CD14-positive monocyte (primary cell): ENCODE measurements around the gene TNIP2. TPM values are rescaled to one million over a fixed set of nuclear protein-coding genes. Genes with fewer than 3 reads are reported as not detected.

ENCODE experiments used
- DNase-seq, 3 donors: peaks; one replicate each; pipeline ENCODE4 v3.0.0-alpha.2; 2011 to 2022
- H2AFZ ChIP-seq: 2 replicates; pipeline ENCODE4 v1.6.0; 2012; ENCODE audit warnings: mild to moderate bottlenecking, low read depth, low read length, inconsistent platforms; ENCODE audit not compliant: insufficient read depth, poor library complexity, severe bottlenecking
- H3K27ac ChIP-seq, 2 donors: 1 replicate in 1 of 2; 2 replicates in 1 of 2; pipeline ENCODE4 v1.5.1; 2012 to 2013; ENCODE audit warnings: low read length in 2 of 2, control low read depth in 1 of 2, inconsistent platforms in 1 of 2, low read depth in 1 of 2, mild to moderate bottlenecking in 1 of 2
- H3K27me3 ChIP-seq, 2 donors: one replicate each; pipeline versions ENCODE4 v1.6.0 to v1.6.1; 2011 to 2013; ENCODE audit warnings: low read length in 2 of 2; ENCODE audit not compliant: control insufficient read depth in 2 of 2, insufficient read depth in 2 of 2
- H3K36me3 ChIP-seq, 2 donors: replicated peaks in 1 of 2; 1 replicate in 1 of 2; 2 replicates in 1 of 2; pipeline versions ENCODE4 v1.5.1 to v1.6.1; 2012 to 2013; ENCODE audit warnings: low read length in 2 of 2, control low read depth in 1 of 2, inconsistent platforms in 1 of 2, mild to moderate bottlenecking in 1 of 2; ENCODE audit not compliant: insufficient read depth in 2 of 2, control insufficient read depth in 1 of 2
- H3K4me1 ChIP-seq, 2 donors: 1 replicate in 1 of 2; 2 replicates in 1 of 2; pipeline versions ENCODE4 v1.5.1 to v1.6.1; 2012 to 2013; ENCODE audit warnings: low read length in 2 of 2, control low read depth in 1 of 2, inconsistent platforms in 1 of 2, mild to moderate bottlenecking in 1 of 2, moderate library complexity in 1 of 2; ENCODE audit not compliant: insufficient read depth in 2 of 2, control insufficient read depth in 1 of 2
- H3K4me2 ChIP-seq: replicated peaks from 2 replicates; pipeline ENCODE3; 2012; ENCODE audit warnings: low read length, moderate library complexity, mild to moderate bottlenecking; ENCODE audit not compliant: poor library complexity, severe bottlenecking; ENCODE audit errors: extremely low read depth
- H3K4me3 ChIP-seq, 3 experiments: fragments of 200-600 bp in 1 of 3; sonication (generic) in 1 of 3; replicated peaks in 1 of 3; 1 replicate in 2 of 3; 2 replicates in 1 of 3; pipeline ENCODE4 v1.5.1; 2011 to 2013; ENCODE audit warnings: low read length in 3 of 3, mild to moderate bottlenecking in 3 of 3, control low read depth in 2 of 3, low read depth in 2 of 3, inconsistent platforms in 1 of 3, moderate library complexity in 1 of 3
- H3K79me2 ChIP-seq: 2 replicates; pipeline ENCODE4 v1.6.0; 2012; ENCODE audit warnings: mild to moderate bottlenecking, control low read depth, inconsistent platforms, low read length, moderate library complexity; ENCODE audit not compliant: insufficient read depth
- H3K9ac ChIP-seq: 2 replicates; pipeline ENCODE4 v1.6.0; 2017; ENCODE audit warnings: low read length, mild to moderate bottlenecking; ENCODE audit not compliant: insufficient read depth, poor library complexity, severe bottlenecking
- H3K9me3 ChIP-seq, 2 donors: replicated peaks in 1 of 2; 1 replicate in 1 of 2; 2 replicates in 1 of 2; pipeline versions ENCODE4 v1.5.1 to v1.6.1; 2012 to 2013; ENCODE audit warnings: low read length in 2 of 2, control low read depth in 1 of 2; ENCODE audit not compliant: control insufficient read depth in 1 of 2, insufficient read depth in 1 of 2
- H4K20me1 ChIP-seq: 2 replicates; pipeline ENCODE4 v1.6.0; 2012; ENCODE audit warnings: mild to moderate bottlenecking, low read length, control low read depth, moderate library complexity; ENCODE audit not compliant: insufficient read depth
- H3K27ac Mint-ChIP-seq, 7 donors: one replicate each; pipeline ENCODE4 v1.8.0; 2020; ENCODE audit warnings: mild to moderate bottlenecking in 7 of 7, mixed read lengths in 7 of 7, moderate library complexity in 6 of 7, inconsistent platforms in 2 of 7
- H3K27me3 Mint-ChIP-seq, 3 donors: one replicate each; pipeline ENCODE4 v1.8.0; 2021 to 2022; ENCODE audit warnings: low read depth in 3 of 3, mild to moderate bottlenecking in 3 of 3, mixed read lengths in 3 of 3, moderate library complexity in 3 of 3, inconsistent platforms in 1 of 3
- H3K36me3 Mint-ChIP-seq, 2 donors: one replicate each; pipeline ENCODE4 v1.8.0; 2020; ENCODE audit warnings: mixed read lengths in 2 of 2, inconsistent platforms in 1 of 2, mild to moderate bottlenecking in 1 of 2
- H3K4me1 Mint-ChIP-seq: one replicate; pipeline ENCODE4 v1.8.0; 2020; ENCODE audit warnings: mild to moderate bottlenecking, mixed read lengths
- H3K4me3 Mint-ChIP-seq, 2 donors: one replicate each; pipeline ENCODE4 v1.8.0; 2020; ENCODE audit warnings: mild to moderate bottlenecking in 2 of 2, mixed read lengths in 2 of 2, moderate library complexity in 1 of 2
- H3K9me3 Mint-ChIP-seq, 7 donors: one replicate each; pipeline ENCODE4 v1.8.0; 2020 to 2022; ENCODE audit warnings: mixed read lengths in 7 of 7, mild to moderate bottlenecking in 6 of 7, moderate library complexity in 6 of 7, inconsistent platforms in 2 of 7
- WGBS: methylation state at CpG from one replicate; pipeline ENCODE4 v1.1.5; 2013; ENCODE audit warnings: missing lambda C conversion rate; ENCODE audit not compliant: insufficient coverage; 5-methylcytosine and 5-hydroxymethylcytosine counted together
- intact Hi-C, 2 donors: fragments of 100-400 bp; cut with micrococcal nuclease; formaldehyde crosslinking; loops; one replicate each; pipeline versions ENCODE4 v1.15.0 to v1.15.1; 2023
- polyA plus RNA-seq, 3 donors: library from polyadenylated mRNA; depleted of rRNA in 1 of 3; unstranded in 2 of 3; stranded (reverse) in 1 of 3; fragments of 300-500 nt in 2 of 3; fragments of >200 nt in 1 of 3; fragmentation: Illumina TruSeq in 2 of 3; gene quantifications; 1 replicate in 2 of 3; 2 replicates in 1 of 3; pipeline ENCODE4 v1.2.3, GENCODE V29; 2012 to 2021
- TF ChIP-seq, protein P1 (sequence below): fragments of 200-600 bp; IDR thresholded peaks from one replicate; pipeline ENCODE4 v1.8.0; 2022; ENCODE audit warnings: antibody characterized with exemption, mild to moderate bottlenecking

The TNIP2 gene
- polyA plus RNA-seq, 3 donors = 27.6 to 75.7 (median 28.2) TPM

GRCh38 chr4:2789351-2789750 is 33.2 kb upstream of the TNIP2 start:
- peaks cover 74% of the 10 kb centered on the region for H3K4me1 Mint-ChIP-seq
- no peak overlapping the region for H3K27ac ChIP-seq
- peaks cover 26% of the 10 kb centered on the region for H3K79me2 ChIP-seq
- H3K9me3 ChIP-seq = no peaks in the 10 kb centered on the region
- H3K4me2 ChIP-seq = no peak overlapping the region
- H4K20me1 ChIP-seq = peaks cover 14% of the 10 kb centered on the region
- no peaks in the 10 kb centered on the region for H3K27me3 ChIP-seq
- peaks cover 0 to 3% (median 0%) of the 10 kb centered on the region in 3 donors for H3K27me3 Mint-ChIP-seq
- no peak overlapping the region for H2AFZ ChIP-seq
- H3K4me3 Mint-ChIP-seq = peak overlapping the region in 1 of 2 donors; percentile 39
- no peak overlapping the region for H3K9ac ChIP-seq
- no peak for DNase-seq
- WGBS = 98% methylated on average over 5 of the region's 5 CpGs
- H3K4me1 ChIP-seq = peaks cover 83 to 87% of the 10 kb centered on the region in 2 donors
- no peaks in the 10 kb centered on the region for H3K9me3 Mint-ChIP-seq
- H3K4me3 ChIP-seq = no peak overlapping the region
- peaks cover 0 to 4% of the 10 kb centered on the region in 2 donors for H3K36me3 Mint-ChIP-seq
- no peaks in the 10 kb centered on the region for H3K36me3 ChIP-seq
- TF ChIP-seq, protein P1, sequence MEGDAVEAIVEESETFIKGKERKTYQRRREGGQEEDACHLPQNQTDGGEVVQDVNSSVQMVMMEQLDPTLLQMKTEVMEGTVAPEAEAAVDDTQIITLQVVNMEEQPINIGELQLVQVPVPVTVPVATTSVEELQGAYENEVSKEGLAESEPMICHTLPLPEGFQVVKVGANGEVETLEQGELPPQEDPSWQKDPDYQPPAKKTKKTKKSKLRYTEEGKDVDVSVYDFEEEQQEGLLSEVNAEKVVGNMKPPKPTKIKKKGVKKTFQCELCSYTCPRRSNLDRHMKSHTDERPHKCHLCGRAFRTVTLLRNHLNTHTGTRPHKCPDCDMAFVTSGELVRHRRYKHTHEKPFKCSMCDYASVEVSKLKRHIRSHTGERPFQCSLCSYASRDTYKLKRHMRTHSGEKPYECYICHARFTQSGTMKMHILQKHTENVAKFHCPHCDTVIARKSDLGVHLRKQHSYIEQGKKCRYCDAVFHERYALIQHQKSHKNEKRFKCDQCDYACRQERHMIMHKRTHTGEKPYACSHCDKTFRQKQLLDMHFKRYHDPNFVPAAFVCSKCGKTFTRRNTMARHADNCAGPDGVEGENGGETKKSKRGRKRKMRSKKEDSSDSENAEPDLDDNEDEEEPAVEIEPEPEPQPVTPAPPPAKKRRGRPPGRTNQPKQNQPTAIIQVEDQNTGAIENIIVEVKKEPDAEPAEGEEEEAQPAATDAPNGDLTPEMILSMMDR = no peak
- H3K27ac Mint-ChIP-seq = peak overlapping the region in 6 of 7 donors; percentile 20 to 79 (median 60)
- intact Hi-C loops = no loop called here

- Histone ChIP-seq H2AFZ (no peak overlapping the region), H3K79me2 (peaks cover 19% of the 10 kb centered on the region), H3K4me3 (peak overlapping the region in 1 of 3 experiments; percentile 33), H3K9me3 (no peaks in the 10 kb centered on the region), H3K4me2 (no peak overlapping the region), H3K4me1 (peaks cover 79 to 80% of the 10 kb centered on the region in 2 donors), H3K27ac (peak overlapping the region; percentile 91 to 97), H3K9ac (peak overlapping the region; percentile 79), H3K36me3 (no peaks in the 10 kb centered on the region), H3K27me3 (no peaks in the 10 kb centered on the region), H4K20me1 (peaks cover 6% of the 10 kb centered on the region)
- H3K27ac Mint-ChIP-seq = peak overlapping the region in 5 of 7 donors; percentile 95 to 99 (median 99)
- intact Hi-C loops = no loop called here
- 93% methylated on average over 2 of the region's 4 CpGs for WGBS
- H3K4me3 Mint-ChIP-seq = no peak overlapping the region
- H3K9me3 Mint-ChIP-seq = peaks cover 0 to 6% (median 0%) of the 10 kb centered on the region in 7 donors
- peaks cover 0 to 8% of the 10 kb centered on the region in 2 donors for H3K36me3 Mint-ChIP-seq
- DNase-seq = peak in 1 of 3 donors; percentile 32
- H3K4me1 Mint-ChIP-seq = peaks cover 73% of the 10 kb centered on the region
- TF ChIP-seq, protein P1 = no peak
- peaks cover 0 to 5% (median 0%) of the 10 kb centered on the region in 3 donors for H3K27me3 Mint-ChIP-seq
These were observed 32.5 kb upstream of the TNIP2 start for GRCh38 chr4:2788532-2789103.
